ENCODE measurements around the gene HOXC10.

The HOXC10 gene

GRCh38 chr12:53981634-53982565 lies 3.0 kb upstream of the HOXC10 start:
- no peak overlapping the region for H3K4me3 ChIP-seq (ENCODE audit: low read depth, low read length)
- H3K27ac ChIP-seq = no peak overlapping the region
- TF ChIP-seq CTCF (IDR thresholded peaks at IDR 0.05; ENCODE audit: low read depth, low read length, missing control alignments) = no peak
- peaks cover 90% of the 10 kb centered on the region for H3K27me3 ChIP-seq (replicated peaks)
- no peaks in the 10 kb centered on the region for H3K36me3 ChIP-seq (replicated peaks)
- in situ Hi-C loops (cut with HindIII; ENCODE audit: low pct_ligation_motif_present, low sequenced_read_pairs) = no loop called here
- no peak for DNase-seq

DNA sequence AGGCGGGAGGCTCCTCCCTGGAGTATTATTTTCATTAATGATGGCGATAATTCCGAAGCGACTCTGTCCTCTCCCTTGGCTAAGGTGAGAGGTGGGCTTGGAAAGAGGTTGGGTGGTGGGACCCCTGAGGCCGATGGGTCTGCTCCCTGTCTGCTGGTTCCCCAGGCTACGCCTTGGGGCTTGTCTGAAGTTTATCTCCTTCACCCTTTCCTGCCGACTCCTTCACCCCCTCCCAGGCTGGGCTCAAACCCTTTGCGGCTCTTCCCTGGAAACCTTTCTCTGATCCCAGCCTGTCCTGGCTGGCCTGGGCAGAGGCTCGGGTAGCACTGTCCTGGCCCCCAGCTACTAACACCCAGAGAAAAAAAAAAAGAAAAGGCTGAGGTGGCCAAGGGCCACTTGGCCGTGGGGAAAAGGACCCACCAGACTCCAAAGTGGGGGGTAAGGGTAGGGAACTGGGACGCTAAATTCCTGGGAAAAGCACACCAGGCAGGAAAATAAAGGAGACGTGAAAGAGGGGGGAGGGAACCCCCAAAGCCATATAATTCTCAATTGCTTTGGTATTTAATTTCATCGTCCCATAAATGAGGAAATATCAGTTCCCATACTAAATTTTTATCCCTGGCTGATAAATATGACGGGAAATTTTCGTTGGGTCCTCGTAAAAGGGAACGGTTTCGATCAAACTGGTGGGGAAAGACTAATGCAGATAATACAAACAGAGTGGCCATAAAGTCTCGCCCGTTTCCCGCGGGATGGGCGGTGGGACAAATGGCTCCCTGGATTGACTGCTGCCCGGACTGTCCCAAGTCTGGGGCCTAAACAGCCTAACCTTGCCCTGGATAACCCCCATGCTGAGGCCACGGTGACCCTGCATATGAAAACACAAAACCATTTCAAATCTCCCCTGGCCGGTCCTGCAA lies 2.0 kb upstream of the HOXC10 start:
- no peak for DNase-seq
- TF ChIP-seq CTCF (IDR thresholded peaks at IDR 0.05; ENCODE audit: low read depth, low read length, missing control alignments) = no peak
- H3K27ac ChIP-seq = no peak overlapping the region
- H3K4me3 ChIP-seq (ENCODE audit: low read depth, low read length) = no peak overlapping the region
- in situ Hi-C loops (cut with HindIII; ENCODE audit: low pct_ligation_motif_present, low sequenced_read_pairs) = no loop called here
- H3K27me3 ChIP-seq (replicated peaks) = peaks cover 90% of the 10 kb centered on the region
- no peaks in the 10 kb centered on the region for H3K36me3 ChIP-seq (replicated peaks)

GRCh38 chr12:53983568-53983949 lies 1.4 kb upstream of the HOXC10 start:
- no peaks in the 10 kb centered on the region for H3K36me3 ChIP-seq (replicated peaks)
- no peak overlapping the region for H3K27ac ChIP-seq
- no peak overlapping the region for H3K4me3 ChIP-seq (ENCODE audit: low read depth, low read length)
- no peak for TF ChIP-seq CTCF (IDR thresholded peaks at IDR 0.05; ENCODE audit: low read depth, low read length, missing control alignments)
- no peak for DNase-seq
- in situ Hi-C loops (cut with HindIII; ENCODE audit: low pct_ligation_motif_present, low sequenced_read_pairs) = no loop called here
- H3K27me3 ChIP-seq (replicated peaks) = peaks cover 93% of the 10 kb centered on the region

- Histone ChIP-seq H3K36me3 (replicated peaks) (no peaks in the 10 kb centered on the region), H3K27ac (no peak overlapping the region), H3K4me3 (ENCODE audit: low read depth, low read length) (no peak overlapping the region), H3K27me3 (replicated peaks) (peaks cover 93% of the 10 kb centered on the region)
- DNase-seq = no peak
- TF ChIP-seq CTCF (IDR thresholded peaks at IDR 0.05; ENCODE audit: low read depth, low read length, missing control alignments) = no peak
- in situ Hi-C loops (cut with HindIII; ENCODE audit: low pct_ligation_motif_present, low sequenced_read_pairs) = no loop called here
Measured at GRCh38 chr12:53983950-53984572, 885 bp upstream of the HOXC10 start.

- Histone ChIP-seq H3K27me3 (replicated peaks) (peaks cover 93% of the 10 kb centered on the region), H3K4me3 (ENCODE audit: low read depth, low read length) (no peak overlapping the region), H3K36me3 (replicated peaks) (no peaks in the 10 kb centered on the region), H3K27ac (no peak overlapping the region)
- in situ Hi-C loops (cut with HindIII; ENCODE audit: low pct_ligation_motif_present, low sequenced_read_pairs) = no loop called here
- TF ChIP-seq CTCF (IDR thresholded peaks at IDR 0.05; ENCODE audit: low read depth, low read length, missing control alignments) = no peak
- DNase-seq = no peak
Measured at GRCh38 chr12:53985692-53985993, 697 bp downstream of the HOXC10 start.
